Measurements from ENCODE around the gene RCC2. TPM values are rescaled to one million over a fixed set of nuclear protein-coding genes. Genes with fewer than 3 reads are reported as not detected.

Gene RCC2
- total and polyA plus RNA-seq, 7 donors = 12.8 to 62.9 (median 21.0) TPM

DNA sequence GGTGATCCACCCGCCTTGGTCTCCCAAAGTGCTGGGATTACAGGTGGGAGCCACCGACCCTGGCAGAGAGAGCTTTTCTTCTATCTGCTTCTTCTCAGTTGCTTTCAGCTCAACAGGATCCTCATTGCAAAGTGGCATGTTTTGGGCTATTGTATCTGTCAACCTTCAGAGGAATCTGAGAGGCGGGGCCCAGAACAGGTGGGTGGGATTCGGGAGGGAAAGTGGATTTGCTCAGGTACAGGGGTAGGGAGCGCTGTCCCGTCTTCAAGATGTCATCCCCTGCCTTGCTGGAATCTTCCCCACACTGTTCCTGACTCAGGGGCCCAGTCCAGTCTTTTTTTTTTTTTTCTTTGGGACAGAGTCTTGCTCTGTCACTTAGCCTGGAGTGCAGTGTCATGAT is 26.9 kb upstream of the RCC2 start:
- intact Hi-C loops (cut with DNase I) = no loop called here
- Histone ChIP-seq H3K27me3 (peaks cover 0 to 10% (median 0%) of the 10 kb centered on the region in 3 donors), H3K4me3 (no peak overlapping the region), H3K36me3 (no peaks in the 10 kb centered on the region), H3K4me1 (no peaks in the 10 kb centered on the region), H3K9me3 (no peaks in the 10 kb centered on the region), H3K27ac (no peak overlapping the region)
- no peak for TF ChIP-seq POLR2AphosphoS5 (IDR thresholded peaks at IDR 0.05)
- TF ChIP-seq, protein P1, sequence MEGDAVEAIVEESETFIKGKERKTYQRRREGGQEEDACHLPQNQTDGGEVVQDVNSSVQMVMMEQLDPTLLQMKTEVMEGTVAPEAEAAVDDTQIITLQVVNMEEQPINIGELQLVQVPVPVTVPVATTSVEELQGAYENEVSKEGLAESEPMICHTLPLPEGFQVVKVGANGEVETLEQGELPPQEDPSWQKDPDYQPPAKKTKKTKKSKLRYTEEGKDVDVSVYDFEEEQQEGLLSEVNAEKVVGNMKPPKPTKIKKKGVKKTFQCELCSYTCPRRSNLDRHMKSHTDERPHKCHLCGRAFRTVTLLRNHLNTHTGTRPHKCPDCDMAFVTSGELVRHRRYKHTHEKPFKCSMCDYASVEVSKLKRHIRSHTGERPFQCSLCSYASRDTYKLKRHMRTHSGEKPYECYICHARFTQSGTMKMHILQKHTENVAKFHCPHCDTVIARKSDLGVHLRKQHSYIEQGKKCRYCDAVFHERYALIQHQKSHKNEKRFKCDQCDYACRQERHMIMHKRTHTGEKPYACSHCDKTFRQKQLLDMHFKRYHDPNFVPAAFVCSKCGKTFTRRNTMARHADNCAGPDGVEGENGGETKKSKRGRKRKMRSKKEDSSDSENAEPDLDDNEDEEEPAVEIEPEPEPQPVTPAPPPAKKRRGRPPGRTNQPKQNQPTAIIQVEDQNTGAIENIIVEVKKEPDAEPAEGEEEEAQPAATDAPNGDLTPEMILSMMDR (IDR thresholded peaks at IDR 0.05) = no peak
- no peak for TF ChIP-seq POLR2A (IDR thresholded peaks at IDR 0.05)
- no peak for TF ChIP-seq EP300 (IDR thresholded peaks at IDR 0.05)
- 74 to 77% methylated on average over 6 of the region's 6 CpGs for WGBS, 2 donors
- DNase-seq = no peak

DNA sequence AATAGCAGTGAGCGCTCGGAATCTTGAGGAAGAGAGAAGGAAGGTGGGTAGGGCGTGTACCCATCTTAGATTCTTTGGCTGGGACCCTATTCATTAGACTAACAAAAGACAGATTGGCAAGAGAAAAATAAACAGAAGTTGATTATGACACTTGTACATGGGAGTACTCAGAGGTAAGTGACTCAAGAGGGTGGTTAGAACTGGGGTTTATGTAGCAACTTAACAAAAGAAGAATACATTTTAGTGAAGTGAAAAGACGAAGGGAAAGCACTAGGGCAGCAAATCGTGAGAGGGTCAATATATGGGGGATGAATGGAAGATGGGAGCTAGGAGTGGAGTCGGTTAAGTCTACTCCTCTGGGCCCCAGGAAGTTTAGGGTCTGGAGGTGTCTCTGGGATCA is 25.8 kb upstream of the RCC2 start:
- intact Hi-C loops (cut with DNase I) = no loop called here
- Histone ChIP-seq H3K27ac (no peak overlapping the region), H3K4me3 (no peak overlapping the region), H3K36me3 (no peaks in the 10 kb centered on the region), H3K9me3 (no peaks in the 10 kb centered on the region), H3K27me3 (peaks cover 0 to 10% (median 0%) of the 10 kb centered on the region in 3 donors), H3K4me1 (no peaks in the 10 kb centered on the region)
- WGBS, 2 donors = 72 to 83% methylated on average over 6 of the region's 6 CpGs
- no peak for DNase-seq
- TF ChIP-seq POLR2A (IDR thresholded peaks at IDR 0.05) (no peak), POLR2AphosphoS5 (IDR thresholded peaks at IDR 0.05) (no peak), EP300 (IDR thresholded peaks at IDR 0.05) (no peak)
- TF ChIP-seq, protein P1 (IDR thresholded peaks at IDR 0.05) = no peak

DNA sequence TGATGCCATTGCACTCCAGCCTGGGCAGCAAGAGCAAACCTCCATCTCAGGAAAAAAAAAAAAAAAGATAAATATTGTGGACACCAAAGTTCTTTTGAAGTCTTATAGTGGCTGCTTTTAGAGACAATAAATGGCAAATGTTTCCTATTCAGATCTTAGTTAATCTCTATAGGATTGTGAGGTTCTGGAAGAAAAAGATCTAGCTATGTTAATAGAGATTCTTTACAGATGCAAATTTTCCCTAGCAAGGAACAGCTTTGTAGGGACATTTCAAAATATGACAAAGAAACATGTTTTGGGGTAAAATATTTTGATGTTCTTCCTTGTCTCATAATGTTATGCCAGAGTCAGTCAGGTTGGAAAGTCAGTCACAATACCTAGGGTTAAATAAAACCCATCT is 24.5 kb upstream of the RCC2 start:
- Histone ChIP-seq H3K27me3 (peaks cover 0 to 6% (median 0%) of the 10 kb centered on the region in 3 donors), H3K4me1 (no peaks in the 10 kb centered on the region), H3K4me3 (no peak overlapping the region), H3K9me3 (no peaks in the 10 kb centered on the region), H3K27ac (no peak overlapping the region), H3K36me3 (no peaks in the 10 kb centered on the region)
- no peak for DNase-seq
- no peak for TF ChIP-seq EP300 (IDR thresholded peaks at IDR 0.05)
- no peak for TF ChIP-seq POLR2AphosphoS5 (IDR thresholded peaks at IDR 0.05)
- no peak for TF ChIP-seq POLR2A (IDR thresholded peaks at IDR 0.05)
- TF ChIP-seq, protein P1 (IDR thresholded peaks at IDR 0.05) = no peak
- intact Hi-C loops (cut with DNase I) = no loop called here

DNA sequence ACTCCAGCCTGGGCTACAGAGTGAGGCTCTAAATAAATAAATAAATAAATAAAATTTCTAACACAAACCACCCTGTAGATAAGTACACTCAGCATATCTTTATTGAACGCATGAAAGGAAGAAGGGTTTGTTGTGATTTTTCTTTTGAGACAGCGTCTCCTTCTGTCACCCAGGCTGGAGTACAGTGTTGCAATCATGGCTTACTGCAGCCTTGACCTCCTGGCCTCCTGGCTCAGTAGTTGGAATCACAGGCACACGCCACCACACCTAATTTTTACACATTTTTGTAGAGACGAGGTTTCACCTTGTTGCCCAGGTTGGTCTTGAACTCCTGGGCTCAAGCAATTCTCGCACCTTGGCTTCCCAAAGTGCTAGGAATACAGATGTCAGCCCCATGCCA is 23.2 kb upstream of the RCC2 start:
- H3K27me3 ChIP-seq = no peaks in the 10 kb centered on the region
- H3K9me3 ChIP-seq = no peaks in the 10 kb centered on the region
- intact Hi-C loops (cut with DNase I) = no loop called here
- 55 to 87% methylated on average over 5 of the region's 5 CpGs for WGBS, 2 donors
- TF ChIP-seq POLR2AphosphoS5 (IDR thresholded peaks at IDR 0.05) = no peak
- TF ChIP-seq, protein P1 (IDR thresholded peaks at IDR 0.05) = no peak
- TF ChIP-seq POLR2A (IDR thresholded peaks at IDR 0.05) = no peak
- no peak for TF ChIP-seq EP300 (IDR thresholded peaks at IDR 0.05)
- H3K4me1 ChIP-seq = no peaks in the 10 kb centered on the region
- H3K36me3 ChIP-seq = no peaks in the 10 kb centered on the region
- DNase-seq = no peak
- no peak overlapping the region for H3K27ac ChIP-seq
- H3K4me3 ChIP-seq = no peak overlapping the region

DNA sequence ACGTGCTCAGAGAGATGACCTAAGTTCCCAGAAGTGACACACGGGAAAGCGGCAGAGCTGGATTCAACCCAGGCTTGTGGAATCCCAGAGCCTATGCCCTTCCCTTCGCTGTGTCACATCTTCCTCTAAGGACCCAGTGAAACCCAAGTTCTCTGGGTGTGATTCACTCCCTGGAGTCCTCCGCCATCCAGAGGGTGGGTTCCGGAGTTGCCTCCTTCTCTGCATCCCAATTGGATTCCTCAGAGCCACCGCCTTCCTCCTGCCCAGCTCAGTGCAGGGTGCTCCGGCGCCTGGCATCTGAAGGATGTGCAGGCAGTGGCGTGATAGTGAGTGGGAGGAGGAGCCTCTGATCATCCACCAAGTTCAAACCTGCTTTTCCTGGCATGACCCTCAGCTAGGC is 20.7 kb upstream of the RCC2 start:
- H3K4me1 ChIP-seq = no peaks in the 10 kb centered on the region
- H3K4me3 ChIP-seq = no peak overlapping the region
- TF ChIP-seq, protein P1 (IDR thresholded peaks at IDR 0.05) = no peak
- TF ChIP-seq POLR2A (IDR thresholded peaks at IDR 0.05) (no peak), POLR2AphosphoS5 (IDR thresholded peaks at IDR 0.05) (no peak), EP300 (IDR thresholded peaks at IDR 0.05) (no peak)
- H3K36me3 ChIP-seq = no peaks in the 10 kb centered on the region
- intact Hi-C loops (cut with DNase I) = no loop called here
- DNase-seq = no peak
- no peak overlapping the region for H3K27ac ChIP-seq
- H3K9me3 ChIP-seq = no peaks in the 10 kb centered on the region
- WGBS, 2 donors = 59 to 83% methylated on average over 10 of the region's 10 CpGs
- no peaks in the 10 kb centered on the region for H3K27me3 ChIP-seq
